ENCODE data around the gene BOD1.
"Not testable (repeated sequence)": the region's sequence is repeated elsewhere in the genome, so short reads cannot be mapped to it uniquely, and the experiment has no call there.

The BOD1 gene

GRCh38 chr5:173615884-173616576 lies 420 bp downstream of the BOD1 start:
- peak; percentile 19 for DNase-seq

- DNase-seq: no peak
These were observed 1.9 kb downstream of the BOD1 start for GRCh38 chr5:173614591-173614990.

- DNase-seq: no peak
These were observed 2.9 kb downstream of the BOD1 start for GRCh38 chr5:173613433-173614159.

GRCh38 chr5:173612948-173613347 lies 3.5 kb downstream of the BOD1 start:
- no peak for DNase-seq

DNA sequence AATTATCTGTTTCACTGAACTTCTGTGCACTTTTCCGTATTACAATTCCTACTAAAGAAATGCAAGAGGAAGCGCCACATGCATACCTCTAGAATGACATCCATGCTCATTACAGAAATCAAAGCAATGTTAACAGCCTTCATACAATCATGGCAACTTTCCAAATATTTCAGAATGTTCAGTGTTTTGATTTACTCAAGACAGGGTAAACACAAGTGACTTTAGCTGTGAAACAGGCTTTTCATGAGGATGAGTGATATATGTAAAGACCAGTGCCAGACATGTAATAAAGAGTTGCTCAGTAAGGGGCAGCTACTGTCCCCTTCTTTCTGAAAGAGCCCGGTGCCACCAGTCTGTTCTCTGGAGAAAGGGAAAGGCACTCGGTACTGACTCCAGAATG lies 4.7 kb downstream of the BOD1 start:
- DNase-seq: no peak

GRCh38 chr5:173604141-173604540 lies 12.3 kb downstream of the BOD1 start:
- no peak for DNase-seq

DNA sequence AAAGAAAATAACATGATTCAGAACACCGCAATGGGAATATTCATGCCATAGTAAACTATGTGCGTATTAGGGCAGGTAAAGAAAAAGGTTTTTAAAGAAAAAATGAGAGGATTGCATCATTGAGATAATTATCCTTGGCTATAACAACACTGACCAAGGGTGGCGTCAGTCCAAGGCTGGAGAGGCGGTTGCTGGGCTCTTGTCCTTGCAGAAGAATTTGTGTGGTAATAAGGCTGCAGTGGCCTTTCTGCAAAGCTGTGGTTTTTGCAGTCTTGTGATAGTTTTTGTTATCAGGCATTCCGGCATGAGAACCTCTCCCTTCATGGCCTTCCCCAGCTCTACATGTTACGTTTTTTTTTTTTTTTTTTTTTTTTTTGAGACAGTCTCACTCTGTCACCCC lies 14.0 kb downstream of the BOD1 start:
- DNase-seq: no peak

DNA sequence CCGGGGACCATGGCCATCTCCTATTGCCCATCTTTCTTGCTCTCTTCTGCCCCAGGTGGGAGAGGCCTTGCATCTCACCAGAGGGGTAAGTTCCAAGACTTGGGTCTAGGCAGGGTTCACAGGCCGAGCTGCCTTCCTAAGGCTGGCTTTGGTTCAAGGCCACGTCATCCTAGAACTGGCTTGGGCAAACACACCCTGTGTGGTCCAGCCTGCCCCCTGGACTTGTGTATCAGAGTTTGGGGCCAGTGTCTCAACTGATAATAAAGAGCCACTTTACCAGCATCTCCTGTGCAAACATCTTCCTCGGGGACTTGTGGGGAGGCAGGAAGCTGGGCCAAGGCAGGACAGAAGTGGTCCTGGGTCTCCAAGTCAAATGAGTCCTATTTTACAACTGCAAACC lies 17.8 kb downstream of the BOD1 start:
- DNase-seq: no peak

- DNase-seq: no peak
These were observed 19.1 kb downstream of the BOD1 start for GRCh38 chr5:173597304-173597703.

- DNase-seq: no peak
These were observed 20.6 kb downstream of the BOD1 start for GRCh38 chr5:173595841-173596240.

GRCh38 chr5:173594061-173594460 lies 22.4 kb downstream of the BOD1 start:
- no peak for DNase-seq

DNA sequence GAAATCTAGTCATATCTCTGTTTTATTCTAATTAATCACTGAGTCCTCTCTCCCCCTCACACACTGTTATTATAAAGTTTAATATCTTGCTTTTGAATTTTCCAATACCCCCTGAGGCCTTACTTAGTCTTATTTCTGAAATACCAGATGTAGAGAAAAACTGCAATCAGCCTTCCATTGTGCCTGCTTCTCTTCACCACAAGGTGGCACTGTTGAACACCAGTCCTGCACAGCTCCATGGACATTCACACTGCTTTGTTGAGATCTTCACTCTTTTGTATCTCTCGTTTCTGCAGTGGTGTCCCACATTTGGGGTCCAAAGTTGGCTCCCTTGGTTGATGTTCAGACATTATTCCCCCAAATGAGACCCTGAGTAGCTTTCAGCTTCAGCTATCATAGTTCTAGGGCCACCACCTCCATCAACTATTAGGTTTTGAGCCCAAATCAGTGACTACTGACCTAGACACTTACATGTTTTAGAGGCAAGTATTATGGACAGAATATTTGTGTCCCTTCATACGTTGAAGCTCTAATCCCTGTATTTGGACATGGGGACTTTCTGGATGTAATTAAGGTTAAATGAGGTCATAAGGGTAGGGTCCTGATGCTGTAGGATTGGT lies 24.3 kb downstream of the BOD1 start:
- no peak for DNase-seq

GRCh38 chr5:173591056-173591514 lies 25.4 kb downstream of the BOD1 start:
- DNase-seq: no peak

DNA sequence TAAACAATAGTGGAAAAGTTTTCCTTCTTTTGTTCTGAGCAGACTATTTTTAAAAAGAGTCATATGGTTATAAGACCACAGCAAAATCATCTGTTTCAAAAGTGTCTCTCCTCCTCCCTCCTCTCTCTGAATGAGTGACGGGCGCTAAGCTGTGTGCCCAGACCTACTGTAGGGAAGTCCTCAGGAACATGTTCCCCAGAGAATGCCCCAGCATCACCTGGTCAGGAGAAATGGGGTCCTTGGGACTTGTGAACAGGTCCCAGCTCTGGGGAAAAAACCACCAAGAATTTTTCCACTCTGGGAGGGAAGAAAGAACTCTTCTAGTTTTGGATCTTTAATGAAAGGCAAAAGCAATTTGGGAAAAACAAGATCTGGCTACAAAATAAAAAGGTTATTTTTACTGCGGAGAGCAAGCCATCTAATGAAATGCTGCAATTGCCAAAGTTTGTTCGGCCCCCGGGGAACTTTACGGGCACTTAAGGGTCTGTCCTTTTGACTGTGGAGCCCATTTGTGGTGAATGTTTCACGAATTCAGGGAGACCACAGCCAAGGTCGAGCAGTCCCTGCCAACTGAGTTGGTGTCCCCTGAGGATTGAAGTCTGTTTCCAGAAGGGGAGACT lies 25.9 kb downstream of the BOD1 start:
- DNase-seq: no peak

GRCh38 chr5:173586133-173586532 lies 30.3 kb downstream of the BOD1 start:
- not testable (repeated sequence) for DNase-seq

DNA sequence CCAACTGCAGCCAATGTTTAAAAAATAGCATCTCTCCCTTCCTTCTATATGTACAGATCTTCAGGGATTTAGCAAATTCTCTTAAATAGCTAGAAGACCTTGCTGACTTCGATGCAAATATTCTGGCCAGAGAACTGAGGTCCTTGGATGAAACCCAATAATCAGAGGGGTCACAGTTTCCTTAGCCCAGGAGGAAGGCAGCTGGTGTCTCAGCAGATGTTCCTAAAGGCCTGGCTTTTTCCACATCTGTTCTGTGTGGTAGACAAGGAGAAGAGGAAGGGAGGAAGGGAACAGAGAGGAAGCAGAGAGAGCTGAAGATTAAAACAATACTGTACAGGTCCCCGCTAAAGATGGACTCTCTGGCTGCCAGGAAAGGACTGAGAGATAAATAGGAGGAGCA lies 33.1 kb downstream of the BOD1 start:
- DNase-seq: no peak

- DNase-seq: no peak
These were observed 34.0 kb downstream of the BOD1 start for GRCh38 chr5:173582216-173583111.

- no peak for DNase-seq
These were observed 34.8 kb downstream of the BOD1 start for GRCh38 chr5:173581408-173582215.

GRCh38 chr5:173578947-173579615 lies 37.4 kb downstream of the BOD1 start:
- DNase-seq: no peak

DNA sequence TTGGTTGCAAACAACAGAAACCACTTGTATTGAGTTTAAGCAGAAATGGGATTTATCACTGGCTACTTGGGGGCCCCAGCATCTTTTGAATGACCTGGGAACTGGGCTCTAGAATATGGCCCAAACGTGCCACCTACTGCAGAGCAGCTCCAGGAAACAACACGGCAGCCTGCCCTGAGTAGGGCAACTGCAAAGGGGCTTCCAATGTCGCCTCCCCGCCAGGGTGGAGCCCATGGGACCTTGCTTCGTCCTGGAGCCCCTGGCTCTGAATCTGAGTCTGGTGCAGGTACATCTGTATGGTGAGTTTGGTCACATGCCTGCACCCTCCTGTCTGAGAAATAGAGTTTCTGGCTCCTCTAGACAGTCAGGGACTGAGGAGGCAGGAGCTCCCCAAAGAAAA lies 38.6 kb downstream of the BOD1 start:
- no peak for DNase-seq

- DNase-seq: no peak
These were observed 39.3 kb downstream of the BOD1 start for GRCh38 chr5:173577166-173577565.

Measured in DMS 273 treated with DMSO at 0.1 percent for 48 hours (cell line).